DND-41 (cell line): ENCODE measurements around the gene SLC2A1.

Source experiments
- EZH2 ChIP-seq: IDR thresholded peaks from 3 replicates; pipeline ENCODE4 v1.6.1; 2012; ENCODE audit warnings: borderline replicate concordance, low read depth, mild to moderate bottlenecking, moderate library complexity, low read length, inconsistent platforms; ENCODE audit not compliant: severe bottlenecking
- TF ChIP-seq, protein P1 (sequence below): IDR thresholded peaks from 2 replicates; pipeline ENCODE4 v1.5.1; 2012; ENCODE audit warnings: borderline replicate concordance, low read length, moderate library complexity, mild to moderate bottlenecking; ENCODE audit not compliant: poor library complexity, severe bottlenecking; ENCODE audit errors: extremely low read depth

DNA sequence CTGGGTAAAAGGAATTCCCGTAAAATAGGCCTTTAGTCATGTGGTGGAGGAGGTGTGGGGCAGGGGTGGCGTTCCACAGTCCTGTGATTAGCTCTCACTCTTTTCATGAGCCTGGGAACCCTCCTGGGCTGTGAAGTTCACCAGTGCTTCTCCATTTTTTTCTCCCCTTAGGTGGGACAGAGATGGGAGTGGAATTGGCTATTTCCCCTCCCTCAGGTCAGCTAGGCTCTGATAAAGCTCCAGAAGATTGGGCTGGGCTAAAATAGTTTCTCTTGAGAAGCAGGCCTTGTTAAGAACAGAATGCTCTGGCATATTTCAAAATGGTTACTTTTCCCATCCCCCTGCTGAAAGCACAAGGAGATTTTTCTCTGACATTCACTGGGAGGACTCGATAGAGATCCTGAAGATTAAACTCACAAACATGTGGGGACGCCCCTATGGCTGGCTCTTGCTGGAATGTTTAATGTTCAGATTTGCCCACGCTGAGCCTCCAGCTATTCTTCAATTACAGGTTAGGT, 33.4 kb upstream of the SLC2A1 start:
- TF ChIP-seq, protein P1, sequence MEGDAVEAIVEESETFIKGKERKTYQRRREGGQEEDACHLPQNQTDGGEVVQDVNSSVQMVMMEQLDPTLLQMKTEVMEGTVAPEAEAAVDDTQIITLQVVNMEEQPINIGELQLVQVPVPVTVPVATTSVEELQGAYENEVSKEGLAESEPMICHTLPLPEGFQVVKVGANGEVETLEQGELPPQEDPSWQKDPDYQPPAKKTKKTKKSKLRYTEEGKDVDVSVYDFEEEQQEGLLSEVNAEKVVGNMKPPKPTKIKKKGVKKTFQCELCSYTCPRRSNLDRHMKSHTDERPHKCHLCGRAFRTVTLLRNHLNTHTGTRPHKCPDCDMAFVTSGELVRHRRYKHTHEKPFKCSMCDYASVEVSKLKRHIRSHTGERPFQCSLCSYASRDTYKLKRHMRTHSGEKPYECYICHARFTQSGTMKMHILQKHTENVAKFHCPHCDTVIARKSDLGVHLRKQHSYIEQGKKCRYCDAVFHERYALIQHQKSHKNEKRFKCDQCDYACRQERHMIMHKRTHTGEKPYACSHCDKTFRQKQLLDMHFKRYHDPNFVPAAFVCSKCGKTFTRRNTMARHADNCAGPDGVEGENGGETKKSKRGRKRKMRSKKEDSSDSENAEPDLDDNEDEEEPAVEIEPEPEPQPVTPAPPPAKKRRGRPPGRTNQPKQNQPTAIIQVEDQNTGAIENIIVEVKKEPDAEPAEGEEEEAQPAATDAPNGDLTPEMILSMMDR: no peak
- no peak for TF ChIP-seq EZH2
